Right lobe of liver (tissue), 6 donors: Measurements from ENCODE around the gene ZNF714. TPM values are rescaled to one million over a fixed set of nuclear protein-coding genes. Genes with fewer than 3 reads are reported as not detected.

ENCODE experiments used
- ATAC-seq, 4 donors: fragments of 200-7000 bp; cut with Tn5 transposase; one replicate each; pipeline ENCODE4 v1.9.1; 2020; ENCODE audit warnings: mild to moderate bottlenecking in 4 of 4, moderate library complexity in 4 of 4
- DNase-seq, 3 donors: peaks; one replicate each; pipeline ENCODE4 v3.0.0-alpha.2; 2020
- H3K27ac ChIP-seq, 3 donors: fragments of 200-600 bp; one replicate each; pipeline ENCODE4 v1.8.0; 2022
- H3K27me3 ChIP-seq, 2 donors: fragments of 200-600 bp; one replicate each; pipeline ENCODE4 v1.8.0; 2022
- H3K36me3 ChIP-seq, 4 donors: fragments of 200-600 bp; sonication (generic) in 1 of 4; one replicate each; pipeline versions ENCODE4 v1.5.1 to v1.8.0; 2017 to 2022; ENCODE audit warnings: control low read depth in 1 of 4
- H3K4me1 ChIP-seq, 4 donors: fragments of 200-600 bp; sonication (generic) in 1 of 4; one replicate each; pipeline versions ENCODE4 v1.5.1 to v1.8.0; 2017 to 2022; ENCODE audit warnings: control low read depth in 1 of 4
- H3K4me3 ChIP-seq, 3 donors: fragments of 200-600 bp; one replicate each; pipeline ENCODE4 v1.8.0; 2022
- H3K9me3 ChIP-seq, 4 donors: fragments of 200-600 bp; sonication (generic) in 1 of 4; one replicate each; pipeline versions ENCODE4 v1.5.1 to v1.8.0; 2017 to 2022; ENCODE audit warnings: control low read depth in 1 of 4
- CTCF ChIP-seq, 4 donors: fragments of 200-600 bp in 3 of 4; fragments of 450-650 bp in 1 of 4; IDR thresholded peaks; one replicate each; pipeline versions ENCODE4 v1.5.1 to v1.8.0; 2016 to 2022; ENCODE audit warnings: antibody characterized with exemption in 4 of 4, mild to moderate bottlenecking in 2 of 4
- POLR2A ChIP-seq: fragments of 450-650 bp; IDR thresholded peaks from one replicate; pipeline ENCODE4 v1.6.1; 2017; ENCODE audit warnings: antibody characterized with exemption, mild to moderate bottlenecking
- WGBS: methylation state at CpG from one replicate; pipeline ENCODE4 v1.1.6; 2018; ENCODE audit warnings: low coverage, low lambda C conversion rate; ENCODE audit not compliant: insufficient coverage; ENCODE audit errors: missing lambda C conversion rate; 5-methylcytosine and 5-hydroxymethylcytosine counted together
- intact Hi-C, 2 donors: fragments of 100-400 bp; cut with DNase I; formaldehyde crosslinking; loops; one replicate each; pipeline versions ENCODE4 v1.11.2 to v1.14.1; 2022
- long read RNA-seq: library from polyadenylated mRNA; unstranded; transcript quantifications from one replicate; pipeline ENCODE4 v2.0.0, GENCODE V29; 2019
- total RNA-seq, 6 experiments: library from RNA; depleted of rRNA in 2 of 6; stranded (reverse); fragments of >200 nt in 2 of 6; fragmentation: NEBNext Ultra II Directional in 3 of 6; extraction: Animal tissue kit (Norgen Biotek cat#: 25700) in 3 of 6; gene quantifications; one replicate each; pipeline versions ENCODE4 v1.1.0 to v1.2.4, GENCODE V29; 2016 to 2023
- donor health status: DM: no; HTN: yes; CAD: no.
- donor health status: DM: no; HTN: no; CAD: no.
- donor health status: DM: no; HTN: no; CAD: no.
- donor health status: DM: no; HTN: yes; CAD: no.
- donor health status: DM: no; HTN: yes; CAD: no.

Gene ZNF714
- 1 to 10 TPM in 1 of 6 experiments, under 1 TPM in 5; 0.43 to 1.1 (median 0.67) TPM for total RNA-seq
- long read RNA-seq = 0 reads

- 19% methylated on average over 16 of the region's 38 CpGs for WGBS
- TF ChIP-seq POLR2A = no peak
- no peak for TF ChIP-seq CTCF (IDR thresholded peaks at IDR 0.05)
- H3K27ac ChIP-seq = peak within 1 kb of the TSS in 2 of 3 donors; percentile 14 to 22
- H3K36me3 ChIP-seq = no peaks in the 10 kb centered on the region
- H3K4me3 ChIP-seq = peak within 1 kb of the TSS in 2 of 3 donors; percentile 42 to 53
- no peaks in the 10 kb centered on the region for H3K27me3 ChIP-seq
- no peaks in the 10 kb centered on the region for H3K9me3 ChIP-seq
- peak; percentile 78 to 100 (median 98) for ATAC-seq
- DNase-seq = peak; percentile 79 to 87 (median 81)
- intact Hi-C loops = no loop called here
- H3K4me1 ChIP-seq = no peaks in the 10 kb centered on the region
Measured at GRCh38 chr19:21082011-21082975, at the start of gene ZNF714. Gene ZNF714 (plus strand): TSS chr19:21082203. CDS start chr19:21098269, 16,066 bp downstream.

DNA sequence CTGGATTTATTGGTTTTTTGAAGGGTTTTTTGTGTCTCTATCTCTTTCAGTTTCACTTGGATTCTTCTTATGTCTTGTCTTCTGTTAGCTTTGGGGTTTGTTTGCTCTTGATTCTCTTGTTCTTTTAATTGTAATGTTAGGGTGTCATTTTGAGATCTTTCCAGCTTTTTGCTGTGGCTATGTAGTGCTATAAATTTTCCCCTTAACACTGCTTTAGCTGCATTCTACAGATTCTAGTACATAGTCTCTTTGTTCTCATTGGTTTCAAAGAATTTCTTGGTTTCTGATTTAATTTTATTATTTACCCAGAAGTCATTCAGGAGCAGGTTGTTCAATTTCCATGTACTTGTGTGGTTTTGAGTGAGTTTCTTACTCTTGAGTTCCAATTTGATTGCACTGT lies 37.0 kb upstream of the ZNF714 start:
- Histone ChIP-seq H3K27ac (no peak overlapping the region), H3K4me3 (no peak overlapping the region), H3K27me3 (no peaks in the 10 kb centered on the region), H3K9me3 (no peaks in the 10 kb centered on the region), H3K4me1 (no peaks in the 10 kb centered on the region), H3K36me3 (no peaks in the 10 kb centered on the region)
- DNase-seq = no peak
- TF ChIP-seq CTCF (IDR thresholded peaks at IDR 0.05) (no peak), POLR2A (no peak)
- ATAC-seq = no peak
- intact Hi-C loops = no loop called here

DNA sequence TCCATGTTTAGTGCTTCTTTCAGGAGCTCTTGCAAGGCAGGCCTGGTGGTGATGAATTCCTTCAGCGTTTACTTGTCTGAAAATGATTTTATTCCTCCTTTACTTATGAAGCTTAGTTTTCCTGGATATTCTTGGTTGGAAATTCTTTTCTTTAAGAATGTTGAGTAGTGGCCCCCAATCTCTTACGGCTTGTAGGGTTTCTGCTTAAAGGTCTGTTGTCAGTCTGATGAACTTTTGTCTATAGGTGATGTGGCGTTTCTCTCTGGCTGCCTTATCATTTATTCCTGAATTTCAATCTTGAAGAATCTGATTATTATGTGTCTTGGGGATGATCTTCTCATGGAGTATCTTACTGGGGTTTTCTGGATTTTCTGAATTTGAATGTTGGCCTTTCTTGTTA lies 35.5 kb upstream of the ZNF714 start:
- no peak overlapping the region for H3K27ac ChIP-seq
- H3K9me3 ChIP-seq = no peaks in the 10 kb centered on the region
- H3K36me3 ChIP-seq = no peaks in the 10 kb centered on the region
- ATAC-seq = no peak
- DNase-seq = no peak
- H3K4me3 ChIP-seq = no peak overlapping the region
- H3K27me3 ChIP-seq = no peaks in the 10 kb centered on the region
- no peak for TF ChIP-seq CTCF (IDR thresholded peaks at IDR 0.05)
- TF ChIP-seq POLR2A = no peak
- intact Hi-C loops = no loop called here
- H3K4me1 ChIP-seq = no peaks in the 10 kb centered on the region
- 76% methylated on average over 3 of the region's 3 CpGs for WGBS

- H3K4me1 ChIP-seq = no peaks in the 10 kb centered on the region
- H3K36me3 ChIP-seq = peaks cover 0 to under 1% (median 0%) of the 10 kb centered on the region in 4 donors
- no peak overlapping the region for H3K4me3 ChIP-seq
- DNase-seq (no peak), ATAC-seq (no peak)
- no peaks in the 10 kb centered on the region for H3K9me3 ChIP-seq
- intact Hi-C loops = no loop called here
- no peaks in the 10 kb centered on the region for H3K27me3 ChIP-seq
- 81% methylated on average over 1 of the region's 2 CpGs for WGBS
- H3K27ac ChIP-seq = no peak overlapping the region
- TF ChIP-seq POLR2A = no peak
- TF ChIP-seq CTCF (IDR thresholded peaks at IDR 0.05) = no peak
Measured at GRCh38 chr19:21047716-21048115, 34.3 kb upstream of the ZNF714 start.
